Prostate gland (tissue), 2 donors: Measurements from ENCODE around the gene UNC5A. TPM values are rescaled to one million over a fixed set of nuclear protein-coding genes. Genes with fewer than 3 reads are reported as not detected.

Source experiments
- DNase-seq: peaks from one replicate; pipeline ENCODE4 v3.0.0-alpha.2; 2019; ENCODE audit warnings: low spot score
- H3K27ac ChIP-seq, 2 donors: fragments of 200-600 bp; sonication (generic); 2 replicates each; pipeline ENCODE4 v1.5.1; 2017 to 2019
- H3K27me3 ChIP-seq: fragments of 200-600 bp; sonication (generic); replicated peaks from 2 replicates; pipeline ENCODE4 v1.5.1; 2019; ENCODE audit not compliant: insufficient read depth
- H3K36me3 ChIP-seq, 2 donors: fragments of 200-600 bp; sonication (generic); 1 replicate in 1 of 2; 2 replicates in 1 of 2; pipeline versions ENCODE4 v1.5.1 to v1.8.1; 2017 to 2019
- H3K4me1 ChIP-seq: fragments of 200-600 bp; sonication (generic); replicated peaks from 2 replicates; pipeline ENCODE4 v1.5.1; 2019
- H3K4me3 ChIP-seq, 2 donors: fragments of 200-600 bp; sonication (generic); 2 replicates each; pipeline ENCODE4 v1.5.1; 2017 to 2019
- H3K9me3 ChIP-seq: fragments of 200-600 bp; sonication (generic); 2 replicates; pipeline ENCODE4 v1.5.1; 2017
- POLR2A ChIP-seq: fragments of 450-650 bp; IDR thresholded peaks from one replicate; pipeline ENCODE4 v1.6.1; 2016; ENCODE audit warnings: antibody characterized with exemption, mild to moderate bottlenecking
- POLR2AphosphoS5 ChIP-seq: sonication (generic); formaldehyde crosslinking; IDR thresholded peaks from one replicate; pipeline ENCODE4 v1.6.1; 2017; ENCODE audit warnings: antibody characterized with exemption
- WGBS: methylation state at CpG from one replicate; pipeline ENCODE4 v1.1.5; 2018; 5-methylcytosine and 5-hydroxymethylcytosine counted together
- intact Hi-C: fragments of 100-400 bp; cut with DNase I; formaldehyde crosslinking; loops from one replicate; pipeline ENCODE4 v1.14.2; 2022
- total RNA-seq, 2 donors: library from RNA; depleted of rRNA; stranded (reverse); fragments of >200 nt; gene quantifications; one replicate each; pipeline ENCODE4 v1.1.0, GENCODE V29; 2016
- TF ChIP-seq, protein P1 (sequence below), 4 experiments: fragments of 200-600 bp in 2 of 4; fragments of 450-650 bp in 2 of 4; sonication (generic) in 2 of 4; IDR thresholded peaks; 1 replicate in 3 of 4; 2 replicates in 1 of 4; pipeline ENCODE4 v1.5.1; 2016 to 2019; ENCODE audit warnings: antibody characterized with exemption in 4 of 4, mild to moderate bottlenecking in 2 of 4, moderate library complexity in 2 of 4

UNC5A gene
- total RNA-seq, 2 donors from 2014 or later, result 0.18 to 1.5 TPM

DNA sequence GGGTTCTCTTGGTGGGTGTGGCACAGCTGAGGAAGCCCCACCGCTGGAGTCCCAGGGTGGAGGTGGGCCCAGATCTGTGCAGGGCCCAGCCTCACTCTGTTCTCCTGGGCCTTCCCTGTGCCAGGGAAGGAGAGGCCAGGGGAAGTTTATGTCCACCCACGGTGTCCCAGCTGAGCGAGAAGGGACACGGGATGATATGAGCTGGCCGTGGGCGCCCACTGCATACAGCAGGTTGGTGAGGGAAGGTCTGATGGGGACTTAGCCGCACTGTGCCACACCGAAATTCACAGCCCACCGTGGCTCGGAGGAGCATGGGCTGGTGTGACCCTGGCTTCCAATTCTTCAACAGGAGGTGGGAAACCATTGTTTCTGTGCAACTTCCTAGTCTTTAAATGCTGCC lies 33.9 kb downstream of the UNC5A start:
- DNase-seq, result no peak
- TF ChIP-seq POLR2A, result no peak
- TF ChIP-seq POLR2AphosphoS5, result no peak
- TF ChIP-seq, protein P1, sequence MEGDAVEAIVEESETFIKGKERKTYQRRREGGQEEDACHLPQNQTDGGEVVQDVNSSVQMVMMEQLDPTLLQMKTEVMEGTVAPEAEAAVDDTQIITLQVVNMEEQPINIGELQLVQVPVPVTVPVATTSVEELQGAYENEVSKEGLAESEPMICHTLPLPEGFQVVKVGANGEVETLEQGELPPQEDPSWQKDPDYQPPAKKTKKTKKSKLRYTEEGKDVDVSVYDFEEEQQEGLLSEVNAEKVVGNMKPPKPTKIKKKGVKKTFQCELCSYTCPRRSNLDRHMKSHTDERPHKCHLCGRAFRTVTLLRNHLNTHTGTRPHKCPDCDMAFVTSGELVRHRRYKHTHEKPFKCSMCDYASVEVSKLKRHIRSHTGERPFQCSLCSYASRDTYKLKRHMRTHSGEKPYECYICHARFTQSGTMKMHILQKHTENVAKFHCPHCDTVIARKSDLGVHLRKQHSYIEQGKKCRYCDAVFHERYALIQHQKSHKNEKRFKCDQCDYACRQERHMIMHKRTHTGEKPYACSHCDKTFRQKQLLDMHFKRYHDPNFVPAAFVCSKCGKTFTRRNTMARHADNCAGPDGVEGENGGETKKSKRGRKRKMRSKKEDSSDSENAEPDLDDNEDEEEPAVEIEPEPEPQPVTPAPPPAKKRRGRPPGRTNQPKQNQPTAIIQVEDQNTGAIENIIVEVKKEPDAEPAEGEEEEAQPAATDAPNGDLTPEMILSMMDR (IDR thresholded peaks at IDR 0.05), result no peak
- Histone ChIP-seq H3K4me3 (no peak overlapping the region), H3K9me3 (no peaks in the 10 kb centered on the region), H3K27me3 (peaks cover 11% of the 10 kb centered on the region), H3K4me1 (no peaks in the 10 kb centered on the region), H3K27ac (no peak overlapping the region), H3K36me3 (no peaks in the 10 kb centered on the region)
- 80% methylated on average over 10 of the region's 10 CpGs for WGBS
- intact Hi-C loops, result no loop called here

DNA sequence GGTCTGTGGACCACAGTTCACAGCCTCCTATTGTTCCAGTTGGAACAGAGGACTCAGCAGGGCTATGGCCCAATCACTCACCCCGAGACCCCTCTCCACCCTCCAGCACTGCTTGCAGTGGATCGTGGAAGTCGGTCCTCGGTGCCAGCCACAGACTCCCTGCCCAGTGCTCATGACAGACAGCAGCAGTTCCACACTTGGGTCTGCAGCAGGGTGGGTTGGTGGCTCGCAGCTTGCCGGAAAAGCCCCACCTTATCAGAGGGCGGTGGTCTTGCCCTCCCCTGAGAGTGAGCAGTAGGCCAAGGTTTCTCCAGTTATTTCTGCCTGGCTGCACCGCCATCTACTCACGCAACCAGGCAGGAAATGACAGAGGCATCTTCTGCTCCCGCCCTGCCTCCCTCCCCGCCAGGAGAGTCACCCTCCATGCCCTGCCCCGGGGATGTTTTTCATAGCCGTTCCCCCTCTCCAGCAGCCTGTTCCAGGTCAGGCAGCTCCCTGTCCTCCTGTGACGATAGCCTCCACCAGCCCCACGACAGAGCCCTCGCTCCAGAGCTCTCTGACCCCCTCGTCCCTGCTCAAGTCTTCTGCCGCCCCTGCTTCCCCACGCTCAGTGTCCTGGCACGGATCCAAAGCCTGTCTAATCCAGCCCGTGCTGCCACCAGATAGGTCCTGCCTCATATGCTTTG lies 34.5 kb downstream of the UNC5A start:
- intact Hi-C loops, result no loop called here
- no peak overlapping the region for H3K4me3 ChIP-seq
- H3K4me1 ChIP-seq, result no peaks in the 10 kb centered on the region
- no peak overlapping the region for H3K27ac ChIP-seq
- H3K27me3 ChIP-seq, result peaks cover 16% of the 10 kb centered on the region
- 50% methylated on average over 21 of the region's 21 CpGs for WGBS
- no peak for DNase-seq
- no peaks in the 10 kb centered on the region for H3K9me3 ChIP-seq
- H3K36me3 ChIP-seq, result no peaks in the 10 kb centered on the region
- TF ChIP-seq, protein P1 (IDR thresholded peaks at IDR 0.05), result no peak
- TF ChIP-seq POLR2A (no peak), POLR2AphosphoS5 (no peak)

DNA sequence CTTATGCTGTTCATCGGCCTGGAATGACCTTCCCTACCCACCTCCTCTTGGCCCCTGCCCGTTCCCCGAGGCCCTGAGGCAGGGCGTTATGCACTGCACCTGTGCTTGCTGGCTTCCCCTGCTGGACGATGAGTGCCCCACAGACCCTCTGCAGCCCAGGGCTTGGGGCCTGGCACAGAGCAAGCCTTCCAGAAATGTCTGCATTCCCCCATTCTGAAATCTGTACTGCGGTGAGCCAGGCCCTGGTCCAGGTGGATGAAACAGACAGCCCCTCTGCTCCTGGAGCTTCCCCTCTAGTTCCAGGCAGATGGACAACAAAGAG lies 35.0 kb downstream of the UNC5A start:
- H3K4me1 ChIP-seq, result no peaks in the 10 kb centered on the region
- 45% methylated on average over 6 of the region's 6 CpGs for WGBS
- H3K36me3 ChIP-seq, result no peaks in the 10 kb centered on the region
- no peak overlapping the region for H3K27ac ChIP-seq
- intact Hi-C loops, result no loop called here
- DNase-seq, result no peak
- H3K9me3 ChIP-seq, result no peaks in the 10 kb centered on the region
- H3K27me3 ChIP-seq, result peaks cover 21% of the 10 kb centered on the region
- H3K4me3 ChIP-seq, result no peak overlapping the region
- no peak for TF ChIP-seq POLR2A
- no peak for TF ChIP-seq POLR2AphosphoS5
- TF ChIP-seq, protein P1 (IDR thresholded peaks at IDR 0.05), result no peak

DNA sequence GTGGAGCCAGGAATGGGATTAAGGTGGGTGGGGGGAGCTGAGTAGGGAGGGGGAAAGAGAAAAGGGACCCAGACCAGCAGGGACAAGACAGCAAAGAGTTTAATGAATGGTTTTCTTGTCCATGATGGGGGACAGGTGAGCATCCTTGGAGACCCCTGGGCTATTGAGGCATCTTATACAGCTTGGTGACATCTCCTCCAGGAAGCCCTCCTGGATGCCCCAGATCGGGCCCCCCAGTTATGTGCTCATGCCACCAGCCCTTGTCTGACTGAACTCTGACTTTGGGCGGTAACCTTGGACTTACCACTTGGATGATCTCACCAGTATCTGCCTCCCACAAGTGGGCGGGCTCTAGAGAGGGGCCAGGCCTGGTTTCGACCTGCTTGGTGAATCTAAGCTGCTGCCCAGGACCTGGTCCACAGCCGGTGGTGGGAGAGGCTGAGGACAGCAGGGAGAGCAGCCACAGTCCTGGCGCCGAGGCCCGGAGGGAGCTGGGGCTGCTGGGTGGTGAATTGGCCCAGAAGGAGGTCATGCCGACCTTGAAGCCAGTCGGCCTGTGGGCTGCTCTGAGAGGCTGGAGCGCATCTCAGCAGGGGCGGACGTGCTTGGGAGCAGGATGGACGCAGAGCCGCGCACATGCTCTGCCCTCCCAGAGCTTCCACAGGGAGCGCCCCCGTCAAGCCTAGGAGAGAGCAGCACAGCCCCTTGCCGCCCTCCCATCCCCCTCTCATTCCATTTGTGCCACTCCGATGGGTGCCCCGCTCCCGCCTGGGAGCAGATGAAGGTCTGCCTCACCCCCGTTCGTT lies 36.2 kb downstream of the UNC5A start:
- intact Hi-C loops, result no loop called here

More for the DNA sequence above, 36.2 kb downstream of the UNC5A start:
- peaks cover 25% of the 10 kb centered on the region for H3K27me3 ChIP-seq
- H3K4me1 ChIP-seq, result no peaks in the 10 kb centered on the region
- WGBS, result 44% methylated on average over 20 of the region's 24 CpGs
- no peaks in the 10 kb centered on the region for H3K9me3 ChIP-seq
- no peak overlapping the region for H3K4me3 ChIP-seq
- no peak for DNase-seq
- no peak overlapping the region for H3K27ac ChIP-seq
- no peaks in the 10 kb centered on the region for H3K36me3 ChIP-seq
- no peak for TF ChIP-seq POLR2AphosphoS5
- TF ChIP-seq POLR2A, result no peak
- TF ChIP-seq, protein P1 (IDR thresholded peaks at IDR 0.05), result no peak
